NAMALWA (cell line): Measurements from ENCODE around the gene ACTN3.
"Not testable (repeated sequence)": the region's sequence is repeated elsewhere in the genome, so short reads cannot be mapped to it uniquely, and the experiment has no call there.

ENCODE experiments used
- DNase-seq: peaks from one replicate; pipeline ENCODE4 v3.0.0-alpha.2; 2015; ENCODE audit warnings: low spot score

ACTN3 gene

DNA sequence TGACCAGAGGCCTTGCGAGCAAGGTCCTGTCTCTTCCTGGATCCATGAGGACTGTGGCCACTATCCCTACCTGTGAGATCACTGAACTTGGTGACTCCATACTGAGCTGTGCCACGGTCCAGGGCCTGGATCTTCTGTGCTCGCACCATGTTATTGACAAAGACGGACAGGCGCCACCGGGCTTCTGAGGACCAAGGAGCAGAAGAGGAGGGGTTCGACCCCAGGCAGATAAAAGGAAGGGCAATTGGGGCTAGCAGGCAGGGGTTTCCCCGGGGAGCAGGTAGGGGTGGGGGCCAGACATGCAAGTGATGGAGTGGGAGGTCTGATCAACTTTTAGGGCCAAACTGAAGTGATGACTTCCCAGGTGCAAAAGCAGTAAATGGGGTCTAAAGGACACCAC, 19.5 kb downstream of the ACTN3 start:
- no peak for DNase-seq

- DNase-seq, result no peak
Observed at GRCh38 chr11:66567787-66568123, 21.1 kb downstream of the ACTN3 start.

- no peak for DNase-seq
Observed at GRCh38 chr11:66568124-66568916, 21.6 kb downstream of the ACTN3 start, which contains the start of gene CTSF. CTSF (minus strand) TSS chr11:66568606; CDS start chr11:66568486, 120 bp downstream.

GRCh38 chr11:66569076-66569475, 22.4 kb downstream of the ACTN3 start:
- DNase-seq, result no peak

GRCh38 chr11:66570079-66570849, 23.6 kb downstream of the ACTN3 start:
- DNase-seq, result no peak

DNA sequence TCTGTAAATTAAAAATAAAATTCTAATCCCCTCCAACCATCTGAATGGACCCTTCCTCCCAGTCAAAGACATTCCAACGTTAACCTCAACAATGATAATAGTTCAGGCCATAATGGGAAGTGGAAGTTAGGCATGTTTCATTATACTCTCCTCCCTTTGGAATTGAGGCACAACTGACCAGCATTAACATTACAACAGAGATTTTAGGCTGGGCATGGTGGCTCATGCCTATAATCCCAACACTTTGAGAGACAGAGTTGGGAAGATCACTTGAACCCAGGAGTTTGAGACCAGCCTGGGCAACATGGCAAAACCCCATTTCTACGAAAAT, 24.1 kb downstream of the ACTN3 start:
- no peak for DNase-seq

- peak; percentile 63 for DNase-seq
Observed at GRCh38 chr11:66579017-66579606, 32.4 kb downstream of the ACTN3 start.

- no peak for DNase-seq
Observed at GRCh38 chr11:66580803-66581202, 34.1 kb downstream of the ACTN3 start.

GRCh38 chr11:66581261-66581660, 34.6 kb downstream of the ACTN3 start:
- DNase-seq, result no peak

GRCh38 chr11:66582565-66583147, 36.0 kb downstream of the ACTN3 start:
- not testable (repeated sequence) for DNase-seq

GRCh38 chr11:66585447-66585846, 38.7 kb downstream of the ACTN3 start:
- DNase-seq, result not testable (repeated sequence)

DNA sequence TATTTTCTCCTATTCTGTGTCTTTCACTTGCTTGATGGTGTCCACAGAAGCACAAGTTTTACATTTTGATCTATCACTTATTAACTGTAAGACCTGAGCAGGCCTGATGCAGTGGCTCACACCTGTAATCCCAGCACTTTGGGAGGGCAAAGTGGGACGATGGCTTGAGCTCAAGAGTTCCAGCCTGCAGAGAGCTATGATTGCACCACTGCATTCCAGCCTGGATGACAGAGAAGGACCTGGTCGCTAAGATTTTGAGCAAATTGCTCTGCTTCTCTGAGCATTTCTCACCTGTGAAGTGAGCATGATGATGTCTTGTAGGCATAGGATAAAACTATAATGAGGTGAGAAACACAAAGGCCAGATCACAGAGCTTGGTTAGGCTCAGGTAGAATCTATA, 39.4 kb downstream of the ACTN3 start:
- no peak for DNase-seq

GRCh38 chr11:66589315-66589714, 42.6 kb downstream of the ACTN3 start:
- not testable (repeated sequence) for DNase-seq

DNA sequence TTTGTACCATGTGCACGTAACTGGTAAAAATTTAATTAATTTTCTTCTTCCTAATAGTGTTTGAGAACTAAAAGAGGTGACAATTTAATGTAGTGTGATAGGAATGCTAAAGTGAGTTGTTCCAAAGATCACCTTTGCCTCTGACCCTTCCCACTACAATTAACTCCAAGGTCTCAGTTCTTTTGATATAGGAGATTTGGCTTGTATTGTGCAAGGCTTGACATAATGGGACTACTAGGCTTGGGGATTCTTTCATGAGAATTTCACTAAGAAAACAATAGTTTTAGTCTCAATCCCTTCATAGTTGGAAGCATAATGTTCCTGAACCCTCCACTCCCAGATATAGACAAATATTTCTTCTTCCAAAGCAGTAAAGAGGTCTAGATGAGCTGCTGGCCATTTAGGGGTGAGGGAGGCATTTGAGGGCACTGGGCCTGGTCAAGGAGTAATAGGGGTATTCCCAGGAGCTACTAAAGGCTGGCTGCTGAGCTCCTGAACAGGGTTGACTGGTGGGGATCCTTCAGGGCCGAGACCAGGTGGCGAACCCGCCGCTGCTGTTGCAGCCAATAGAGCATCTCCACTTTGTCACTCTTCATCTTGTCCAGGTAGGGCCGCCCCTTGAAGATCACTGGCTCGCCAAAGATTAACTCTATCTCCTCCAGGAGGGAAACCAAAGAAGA, 43.4 kb downstream of the ACTN3 start:
- no peak for DNase-seq

DNA sequence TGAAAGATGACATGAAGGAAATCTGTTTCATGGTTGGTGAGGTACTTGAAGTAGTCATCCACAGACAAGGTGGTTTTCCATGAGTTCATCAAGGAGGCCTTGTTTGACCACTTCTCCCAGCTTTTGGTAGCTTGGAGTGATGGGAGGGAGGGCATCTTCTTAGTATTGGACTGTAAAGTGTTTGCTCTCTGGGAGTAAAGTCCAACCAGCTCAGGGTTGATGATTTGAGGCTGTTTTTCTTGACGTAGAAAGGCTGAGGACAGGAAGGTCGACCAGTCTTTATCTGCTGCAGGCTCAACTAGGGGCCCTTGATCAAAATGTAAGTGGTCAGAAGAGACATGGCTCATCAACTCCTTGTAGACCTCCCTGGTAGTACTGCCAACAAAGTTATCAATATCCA, 44.5 kb downstream of the ACTN3 start:
- no peak for DNase-seq

- DNase-seq, result peak; percentile 98
Observed at GRCh38 chr11:66592457-66593302, 46.0 kb downstream of the ACTN3 start, which contains the start of the genes CCDC87 and CCS. CCDC87 (minus strand) TSS chr11:66593063; CDS start chr11:66593015, 48 bp downstream. CCS (plus strand) TSS chr11:66593185; CDS start chr11:66593262, 77 bp downstream.

GRCh38 chr11:66593303-66593635, 46.6 kb downstream of the ACTN3 start:
- DNase-seq, result no peak

GRCh38 chr11:66593650-66594049, 46.9 kb downstream of the ACTN3 start:
- DNase-seq, result no peak

DNA sequence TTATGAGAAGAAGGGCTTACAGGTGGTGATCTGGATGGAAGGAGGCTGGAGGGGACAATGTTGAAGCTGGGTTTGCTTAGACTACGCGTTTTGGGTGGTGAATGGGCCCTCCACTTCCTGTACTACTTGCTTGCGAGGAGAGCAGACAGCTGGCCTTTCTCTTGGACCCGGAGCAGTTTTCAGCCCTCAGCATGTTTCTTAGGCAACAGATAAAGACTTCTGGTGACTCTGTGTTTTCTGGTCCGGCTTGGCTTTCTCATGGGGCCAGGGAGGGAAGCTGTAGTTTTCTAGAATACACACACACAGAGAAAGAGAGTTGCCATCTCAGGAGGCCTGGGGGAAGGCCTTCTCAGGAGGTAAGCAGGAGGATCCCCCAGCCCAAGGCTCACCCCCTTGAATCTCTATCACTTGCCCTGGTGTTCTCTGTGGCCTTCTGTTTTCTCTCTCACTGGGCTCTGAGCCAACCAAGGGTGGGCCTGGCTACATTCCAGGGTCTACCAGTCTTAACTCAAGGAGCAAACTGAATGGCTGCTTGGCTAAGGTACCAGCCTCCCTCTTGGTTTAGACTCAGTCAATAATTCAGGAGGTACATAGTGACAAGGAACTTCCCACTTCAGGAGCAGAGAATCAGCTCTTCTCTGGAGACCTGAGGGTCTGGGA, 48.7 kb downstream of the ACTN3 start:
- no peak for DNase-seq

GRCh38 chr11:66598993-66599392, 52.3 kb downstream of the ACTN3 start:
- DNase-seq, result no peak

DNA sequence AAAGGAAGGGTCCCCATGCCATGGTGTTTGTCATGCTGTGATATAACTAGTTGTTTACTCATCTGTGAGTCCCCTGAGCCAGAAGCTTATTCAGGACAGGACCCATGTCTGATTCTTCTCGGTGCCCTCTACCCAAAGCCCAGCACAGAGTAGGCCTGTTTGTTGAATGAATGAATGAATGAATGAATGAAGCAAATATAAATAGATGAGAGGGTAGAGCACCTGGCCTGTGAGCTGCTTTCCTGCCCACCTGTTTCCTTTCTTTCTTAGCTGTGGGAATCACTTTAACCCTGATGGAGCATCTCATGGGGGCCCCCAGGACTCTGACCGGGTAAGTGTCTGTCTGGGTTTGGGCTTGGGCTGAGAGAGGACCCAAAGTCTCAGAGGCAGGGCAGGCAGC, 53.5 kb downstream of the ACTN3 start:
- no peak for DNase-seq
